Measurements from ENCODE around the gene GAL.

DNA sequence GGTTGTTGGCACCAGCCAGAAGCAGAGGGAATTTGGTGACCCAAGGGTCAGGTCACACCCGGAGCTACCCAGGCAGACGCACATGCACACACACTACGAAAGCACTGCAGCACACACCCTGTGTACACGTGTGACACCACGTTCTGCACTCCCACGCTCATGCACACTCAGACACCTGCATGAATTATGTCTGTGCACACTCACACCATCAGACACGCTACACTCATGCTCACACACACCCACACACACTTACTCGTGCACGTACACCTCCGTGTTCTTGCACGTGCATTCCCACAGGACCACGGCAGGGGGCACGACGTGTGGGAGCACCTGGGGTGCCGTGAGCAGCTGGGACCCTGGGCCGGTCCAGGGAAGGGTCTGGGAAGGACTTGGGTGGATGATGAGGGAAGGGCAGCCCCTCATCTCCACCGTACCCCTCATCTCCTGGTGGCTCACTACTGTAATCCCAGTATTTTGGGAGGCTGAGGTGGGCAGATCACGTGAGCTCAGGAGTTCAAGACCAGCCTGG lies 20.8 kb upstream of the GAL start:
- TF ChIP-seq, protein P1, sequence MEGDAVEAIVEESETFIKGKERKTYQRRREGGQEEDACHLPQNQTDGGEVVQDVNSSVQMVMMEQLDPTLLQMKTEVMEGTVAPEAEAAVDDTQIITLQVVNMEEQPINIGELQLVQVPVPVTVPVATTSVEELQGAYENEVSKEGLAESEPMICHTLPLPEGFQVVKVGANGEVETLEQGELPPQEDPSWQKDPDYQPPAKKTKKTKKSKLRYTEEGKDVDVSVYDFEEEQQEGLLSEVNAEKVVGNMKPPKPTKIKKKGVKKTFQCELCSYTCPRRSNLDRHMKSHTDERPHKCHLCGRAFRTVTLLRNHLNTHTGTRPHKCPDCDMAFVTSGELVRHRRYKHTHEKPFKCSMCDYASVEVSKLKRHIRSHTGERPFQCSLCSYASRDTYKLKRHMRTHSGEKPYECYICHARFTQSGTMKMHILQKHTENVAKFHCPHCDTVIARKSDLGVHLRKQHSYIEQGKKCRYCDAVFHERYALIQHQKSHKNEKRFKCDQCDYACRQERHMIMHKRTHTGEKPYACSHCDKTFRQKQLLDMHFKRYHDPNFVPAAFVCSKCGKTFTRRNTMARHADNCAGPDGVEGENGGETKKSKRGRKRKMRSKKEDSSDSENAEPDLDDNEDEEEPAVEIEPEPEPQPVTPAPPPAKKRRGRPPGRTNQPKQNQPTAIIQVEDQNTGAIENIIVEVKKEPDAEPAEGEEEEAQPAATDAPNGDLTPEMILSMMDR (conservative IDR thresholded peaks at IDR 0.05 in 1 of 2, IDR thresholded peaks at IDR 0.05 in 1 of 2; ENCODE audit: extremely low read depth in 1 of 2, insufficient read depth in 1 of 2, low read depth in 1 of 2, low read length in 2 of 2) = no peak
- TF ChIP-seq EZH2 (IDR thresholded peaks at IDR 0.05; ENCODE audit: borderline replicate concordance, low read length) = no peak
